Esophagus muscularis mucosa (tissue), 4 donors: ENCODE measurements around the gene SGTA. TPM values are rescaled to one million over a fixed set of nuclear protein-coding genes. Genes with fewer than 3 reads are reported as not detected.
A peak's percentile ranks its signal among the peaks of the same experiment; 100 is the strongest.

Experiments
- DNase-seq: peaks from one replicate; pipeline ENCODE4 v3.0.0-alpha.2; 2017; ENCODE audit errors: extremely low spot score
- H3K27ac ChIP-seq, 4 donors: fragments of 200-600 bp; sonication (generic); replicated peaks in 1 of 4; 1 replicate in 3 of 4; 2 replicates in 1 of 4; pipeline ENCODE4 v1.5.1; 2016 to 2019; ENCODE audit warnings: mild to moderate bottlenecking in 1 of 4
- H3K27me3 ChIP-seq, 4 donors: fragments of 200-600 bp; sonication (generic); one replicate each; pipeline versions ENCODE4 v1.5.1 to v1.6.0; 2016 to 2019
- H3K36me3 ChIP-seq, 4 donors: fragments of 200-600 bp; sonication (generic); one replicate each; pipeline ENCODE4 v1.5.1; 2016 to 2019
- H3K4me1 ChIP-seq, 4 donors: fragments of 200-600 bp; sonication (generic); one replicate each; pipeline ENCODE4 v1.5.1; 2016 to 2019
- H3K4me3 ChIP-seq, 4 donors: fragments of 200-600 bp; sonication (generic); 1 replicate in 2 of 4; 2 replicates in 2 of 4; pipeline ENCODE4 v1.5.1; 2016 to 2019; ENCODE audit warnings: mild to moderate bottlenecking in 4 of 4, moderate library complexity in 1 of 4
- H3K9me3 ChIP-seq, 4 donors: fragments of 200-600 bp; sonication (generic); 1 replicate in 3 of 4; 2 replicates in 1 of 4; pipeline ENCODE4 v1.5.1; 2016 to 2019
- EP300 ChIP-seq: sonication (generic); formaldehyde crosslinking; IDR thresholded peaks from one replicate; pipeline ENCODE4 v1.6.1; 2017; ENCODE audit warnings: antibody characterized with exemption
- POLR2A ChIP-seq: fragments of 450-650 bp; IDR thresholded peaks from one replicate; pipeline ENCODE4 v1.6.1; 2017; ENCODE audit warnings: antibody characterized with exemption, moderate library complexity, mild to moderate bottlenecking, low read depth
- POLR2AphosphoS5 ChIP-seq, 2 donors: sonication (generic); formaldehyde crosslinking; IDR thresholded peaks; one replicate each; pipeline ENCODE4 v1.6.1; 2017; ENCODE audit warnings: antibody characterized with exemption in 2 of 2
- WGBS: methylation state at CpG from one replicate; pipeline ENCODE4 v1.1.5; 2018; 5-methylcytosine and 5-hydroxymethylcytosine counted together
- intact Hi-C: fragments of 100-400 bp; cut with DNase I; formaldehyde crosslinking; loops from one replicate; pipeline ENCODE4 v1.15.1; 2023
- total RNA-seq, 4 donors: library from RNA; depleted of rRNA; stranded (reverse); fragments of >200 nt; gene quantifications; one replicate each; pipeline versions ENCODE4 v1.1.0 to v1.2.1, GENCODE V29; 2016
- TF ChIP-seq, protein P1 (sequence below), 3 experiments: fragments of 200-600 bp in 2 of 3; fragments of 450-650 bp in 1 of 3; sonication (generic) in 2 of 3; IDR thresholded peaks; one replicate each; pipeline ENCODE4 v1.5.1; 2017 to 2019; ENCODE audit warnings: antibody characterized with exemption in 3 of 3, mild to moderate bottlenecking in 2 of 3, moderate library complexity in 1 of 3

SGTA gene
- total RNA-seq, 4 donors from 2014 or later: 53.6 to 71.2 (median 59.2) TPM

DNA sequence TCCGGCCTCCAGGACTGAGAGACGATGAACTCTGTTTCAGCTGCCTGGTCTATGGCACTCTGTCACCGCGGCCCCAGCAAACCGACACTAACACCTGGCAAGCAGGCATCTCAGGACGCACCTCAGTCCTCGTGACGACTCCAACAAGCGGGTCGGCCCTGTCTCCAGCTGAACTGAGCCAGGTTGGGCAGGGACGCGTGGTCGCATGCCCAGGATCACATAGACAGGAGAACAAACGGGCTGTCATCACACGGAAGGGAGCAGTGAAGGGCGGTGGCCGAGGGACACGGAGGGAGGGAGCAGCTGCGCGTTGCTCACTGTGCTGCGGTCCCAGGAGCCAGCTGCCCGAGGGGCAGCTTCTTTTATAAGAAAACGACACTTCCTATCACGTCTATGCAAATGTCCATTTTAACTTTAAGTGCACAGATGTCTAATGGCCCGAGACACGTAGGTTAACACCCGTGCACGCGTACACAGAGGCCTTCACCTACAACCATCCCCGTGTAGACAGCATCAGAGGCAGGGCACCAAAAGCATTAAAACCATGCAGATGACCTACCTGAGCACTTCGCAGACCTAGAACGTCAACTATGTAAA is 8.9 kb downstream of the SGTA start:
- Histone ChIP-seq H3K27ac (no peak overlapping the region), H3K36me3 (peaks cover 0 to 13% (median under 1%) of the 10 kb centered on the region in 4 donors), H3K4me3 (no peak overlapping the region), H3K9me3 (no peaks in the 10 kb centered on the region), H3K4me1 (peaks cover 58 to 77% (median 67%) of the 10 kb centered on the region in 4 donors), H3K27me3 (no peaks in the 10 kb centered on the region)
- no peak for TF ChIP-seq EP300
- no peak for TF ChIP-seq POLR2AphosphoS5 (IDR thresholded peaks at IDR 0.05)
- TF ChIP-seq POLR2A: no peak
- TF ChIP-seq, protein P1, sequence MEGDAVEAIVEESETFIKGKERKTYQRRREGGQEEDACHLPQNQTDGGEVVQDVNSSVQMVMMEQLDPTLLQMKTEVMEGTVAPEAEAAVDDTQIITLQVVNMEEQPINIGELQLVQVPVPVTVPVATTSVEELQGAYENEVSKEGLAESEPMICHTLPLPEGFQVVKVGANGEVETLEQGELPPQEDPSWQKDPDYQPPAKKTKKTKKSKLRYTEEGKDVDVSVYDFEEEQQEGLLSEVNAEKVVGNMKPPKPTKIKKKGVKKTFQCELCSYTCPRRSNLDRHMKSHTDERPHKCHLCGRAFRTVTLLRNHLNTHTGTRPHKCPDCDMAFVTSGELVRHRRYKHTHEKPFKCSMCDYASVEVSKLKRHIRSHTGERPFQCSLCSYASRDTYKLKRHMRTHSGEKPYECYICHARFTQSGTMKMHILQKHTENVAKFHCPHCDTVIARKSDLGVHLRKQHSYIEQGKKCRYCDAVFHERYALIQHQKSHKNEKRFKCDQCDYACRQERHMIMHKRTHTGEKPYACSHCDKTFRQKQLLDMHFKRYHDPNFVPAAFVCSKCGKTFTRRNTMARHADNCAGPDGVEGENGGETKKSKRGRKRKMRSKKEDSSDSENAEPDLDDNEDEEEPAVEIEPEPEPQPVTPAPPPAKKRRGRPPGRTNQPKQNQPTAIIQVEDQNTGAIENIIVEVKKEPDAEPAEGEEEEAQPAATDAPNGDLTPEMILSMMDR (IDR thresholded peaks at IDR 0.05): no peak
- DNase-seq: no peak
- WGBS: 90% methylated on average over 32 of the region's 32 CpGs
- intact Hi-C loops: no loop called here

DNA sequence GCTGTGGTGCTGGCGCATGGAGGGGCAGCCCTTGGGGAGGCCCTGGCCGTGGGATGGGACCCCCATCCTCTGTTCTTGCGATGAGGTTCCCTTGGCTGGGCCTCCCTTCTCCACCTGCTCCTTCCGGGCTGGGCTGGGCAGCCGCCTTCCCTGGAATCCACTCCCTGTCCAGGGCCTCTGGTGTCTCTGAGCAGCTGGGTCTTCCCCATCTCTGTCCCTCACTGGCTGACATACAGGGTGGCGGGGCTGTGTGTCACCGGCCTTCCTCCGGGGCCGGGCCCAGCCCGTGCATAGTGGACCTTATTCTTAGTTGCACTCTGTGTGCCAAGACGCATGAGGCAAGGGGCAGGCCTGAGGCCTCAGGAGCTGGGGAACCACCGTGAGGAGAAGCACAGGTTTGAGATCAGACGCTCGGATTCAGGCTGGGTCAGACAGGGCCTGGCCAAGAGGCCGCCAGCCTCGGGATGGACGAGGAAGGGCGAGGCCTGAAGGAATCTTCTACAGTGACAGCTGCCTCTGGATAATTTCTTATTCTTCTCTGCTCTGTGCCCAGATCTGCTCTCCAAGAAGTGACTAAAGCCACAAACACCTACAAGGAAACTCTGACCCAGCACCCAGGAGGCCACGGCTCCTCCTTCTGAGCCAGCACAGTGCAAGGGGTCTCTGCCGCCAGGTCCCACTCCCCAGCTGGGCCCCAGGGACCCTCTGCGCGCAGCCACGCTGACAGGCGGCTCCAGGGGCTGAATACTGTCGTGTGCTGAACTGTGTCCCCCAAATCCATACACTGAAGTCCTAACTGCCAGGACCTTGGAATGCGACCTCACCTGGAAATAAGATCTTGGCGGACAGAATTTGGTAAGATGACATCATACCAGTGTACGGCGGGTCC is 11.0 kb downstream of the SGTA start:
- no peak for DNase-seq
- Histone ChIP-seq H3K4me1 (peaks cover 53 to 79% (median 67%) of the 10 kb centered on the region in 4 donors), H3K27ac (peak overlapping the region; percentile 73 to 82 (median 78)), H3K36me3 (peaks cover 13 to 26% (median 21%) of the 10 kb centered on the region in 4 donors), H3K4me3 (no peak overlapping the region), H3K9me3 (no peaks in the 10 kb centered on the region), H3K27me3 (no peaks in the 10 kb centered on the region)
- peak; percentile 25 to 42 for TF ChIP-seq POLR2AphosphoS5 (IDR thresholded peaks at IDR 0.05)
- no peak for TF ChIP-seq EP300
- TF ChIP-seq POLR2A: no peak
- TF ChIP-seq, protein P1 (IDR thresholded peaks at IDR 0.05): no peak
- intact Hi-C loops: no loop called here
- 71% methylated on average over 19 of the region's 29 CpGs for WGBS

DNA sequence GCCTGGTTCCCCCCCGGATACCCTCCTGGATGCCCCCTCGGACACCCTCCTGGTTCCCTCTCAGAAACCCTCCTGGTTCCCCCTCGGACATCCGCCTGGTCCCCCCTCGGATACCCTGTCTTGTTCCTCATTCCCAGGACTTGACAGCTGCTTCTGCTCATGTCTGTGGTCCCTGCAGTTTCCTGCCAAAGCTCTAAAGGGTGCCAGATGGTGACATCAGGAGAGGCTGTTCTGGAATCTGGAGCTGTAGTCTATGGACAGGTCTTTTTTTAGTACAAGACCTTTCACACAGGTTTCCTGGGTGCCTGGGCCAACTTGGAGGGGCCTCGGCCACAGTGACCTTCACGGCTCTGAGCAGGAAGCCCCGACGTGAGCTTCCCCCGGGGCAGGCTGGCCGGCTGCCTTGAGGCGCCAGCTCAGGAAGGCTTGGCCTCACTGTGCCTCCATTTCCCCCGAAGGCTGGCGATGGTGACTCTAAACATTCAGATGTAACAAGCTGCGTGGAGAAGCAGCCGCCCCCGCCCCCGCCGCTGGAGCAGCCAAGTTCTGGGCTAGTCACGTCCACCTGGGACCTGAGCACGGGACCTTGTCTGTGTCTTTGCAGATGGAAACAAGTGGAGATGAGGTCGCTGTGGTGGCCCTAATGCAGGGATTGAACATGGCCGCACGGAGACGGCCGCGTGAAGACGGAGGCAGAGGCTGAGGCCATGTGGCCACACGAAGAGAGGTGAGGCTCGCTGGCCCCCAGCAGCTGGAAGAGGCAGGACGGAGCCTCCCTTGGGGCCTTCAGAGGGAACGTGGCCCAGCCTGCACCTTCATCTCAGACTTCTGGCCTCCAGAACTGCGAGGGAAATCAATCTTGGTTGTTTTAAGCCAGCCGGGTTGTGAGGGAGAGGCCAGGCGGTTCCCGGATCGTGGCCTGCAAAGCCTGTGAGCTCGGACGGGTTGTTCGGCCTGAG is 12.7 kb downstream of the SGTA start:
- no peak for DNase-seq
- TF ChIP-seq POLR2AphosphoS5 (IDR thresholded peaks at IDR 0.05): peak; percentile 64 to 74
- TF ChIP-seq, protein P1 (IDR thresholded peaks at IDR 0.05): no peak
- Histone ChIP-seq H3K4me1 (peaks cover 50 to 62% (median 52%) of the 10 kb centered on the region in 4 donors), H3K27me3 (no peaks in the 10 kb centered on the region), H3K36me3 (peaks cover 29 to 40% (median 38%) of the 10 kb centered on the region in 4 donors), H3K4me3 (peak overlapping the region in 2 of 4 donors; percentile 7 to 9), H3K27ac (peak overlapping the region; percentile 73 to 82 (median 78)), H3K9me3 (no peaks in the 10 kb centered on the region)
- WGBS: 59% methylated on average over 22 of the region's 40 CpGs
- intact Hi-C loops: no loop called here

DNA sequence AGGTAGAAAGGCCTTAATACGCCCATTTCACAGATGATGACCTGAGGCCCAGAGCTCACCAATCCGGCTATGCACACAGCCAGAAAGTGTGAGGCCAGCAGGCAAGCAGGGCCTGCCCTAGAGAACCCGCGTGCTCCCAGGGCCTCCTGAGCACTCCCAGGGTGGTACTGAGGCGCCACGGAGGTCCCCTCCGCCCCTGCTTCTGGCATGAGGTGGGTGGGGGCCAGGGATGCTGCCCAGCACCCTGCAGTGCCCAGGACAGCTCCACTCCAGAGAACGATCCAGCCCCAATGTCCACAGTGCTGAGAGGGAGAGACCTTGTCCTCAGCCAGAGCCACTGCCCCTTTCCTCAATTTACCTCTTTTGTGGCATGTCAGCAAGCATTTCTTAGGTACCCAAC is 13.9 kb downstream of the SGTA start:
- TF ChIP-seq EP300 (no peak), POLR2A (no peak), POLR2AphosphoS5 (IDR thresholded peaks at IDR 0.05) (no peak)
- TF ChIP-seq, protein P1 (IDR thresholded peaks at IDR 0.05): no peak
- peaks cover 39 to 51% (median 41%) of the 10 kb centered on the region in 4 donors for H3K4me1 ChIP-seq
- no peak for DNase-seq
- peaks cover 35 to 51% (median 49%) of the 10 kb centered on the region in 4 donors for H3K36me3 ChIP-seq
- WGBS: 33% methylated on average over 1 of the region's 8 CpGs
- H3K4me3 ChIP-seq: no peak overlapping the region
- peak overlapping the region; percentile 15 to 82 (median 78) for H3K27ac ChIP-seq
- H3K9me3 ChIP-seq: no peaks in the 10 kb centered on the region
- H3K27me3 ChIP-seq: no peaks in the 10 kb centered on the region
- intact Hi-C loops: no loop called here
